Measurements from ENCODE around the gene FFAR3.
A peak's percentile ranks its signal among the peaks of the same experiment; 100 is the strongest.
"Not testable (repeated sequence)": the region's sequence is repeated elsewhere in the genome, so short reads cannot be mapped to it uniquely, and the experiment has no call there.

FFAR3 gene

GRCh38 chr19:35350591-35350990 is 7.7 kb upstream of the FFAR3 start:
- peak; percentile 38 for DNase-seq (ENCODE audit: low spot score)

- DNase-seq (ENCODE audit: low spot score): peak; percentile 36
Observed at GRCh38 chr19:35351411-35352176, 6.7 kb upstream of the FFAR3 start.

GRCh38 chr19:35352177-35352447 is 6.1 kb upstream of the FFAR3 start:
- DNase-seq (ENCODE audit: low spot score): peak; percentile 43

GRCh38 chr19:35352448-35353304 is 5.6 kb upstream of the FFAR3 start:
- peak; percentile 80 for DNase-seq (ENCODE audit: low spot score)

- DNase-seq (ENCODE audit: low spot score): peak; percentile 10
Observed at GRCh38 chr19:35353635-35354034, 4.6 kb upstream of the FFAR3 start.

GRCh38 chr19:35354898-35355297 is 3.4 kb upstream of the FFAR3 start:
- no peak for DNase-seq (ENCODE audit: low spot score)

GRCh38 chr19:35355791-35356460 is 2.3 kb upstream of the FFAR3 start:
- no peak for DNase-seq (ENCODE audit: low spot score)

- DNase-seq (ENCODE audit: low spot score): not testable (repeated sequence)
Observed at GRCh38 chr19:35358834-35359233, 574 bp downstream of the FFAR3 start.

GRCh38 chr19:35359395-35359794 is 1.1 kb downstream of the FFAR3 start:
- DNase-seq (ENCODE audit: low spot score): peak; percentile 5

GRCh38 chr19:35360081-35360480 is 1.8 kb downstream of the FFAR3 start:
- DNase-seq (ENCODE audit: low spot score): not testable (repeated sequence)

GRCh38 chr19:35360880-35361420 is 2.7 kb downstream of the FFAR3 start:
- DNase-seq (ENCODE audit: low spot score): peak; percentile 3

- DNase-seq (ENCODE audit: low spot score): peak; percentile 14
Observed at GRCh38 chr19:35362261-35363000, 4.2 kb downstream of the FFAR3 start.

- peak; percentile 24 for DNase-seq (ENCODE audit: low spot score)
Observed at GRCh38 chr19:35363001-35363590, 4.8 kb downstream of the FFAR3 start.

GRCh38 chr19:35363711-35364425 is 5.6 kb downstream of the FFAR3 start:
- DNase-seq (ENCODE audit: low spot score): peak; percentile 45

- no peak for DNase-seq (ENCODE audit: low spot score)
Observed at GRCh38 chr19:35365303-35365702, 7.0 kb downstream of the FFAR3 start.

- DNase-seq (ENCODE audit: low spot score): no peak
Observed at GRCh38 chr19:35368378-35368777, 10.1 kb downstream of the FFAR3 start.

GRCh38 chr19:35369522-35369921 is 11.3 kb downstream of the FFAR3 start:
- DNase-seq (ENCODE audit: low spot score): no peak

- no peak for DNase-seq (ENCODE audit: low spot score)
Observed at GRCh38 chr19:35370722-35371121, 12.5 kb downstream of the FFAR3 start, which contains the start of gene GPR42. Gene GPR42 (plus strand): TSS chr19:35371068. CDS start chr19:35371360, 292 bp downstream.

- DNase-seq (ENCODE audit: low spot score): peak; percentile 15
Observed at GRCh38 chr19:35373492-35373891, 15.2 kb downstream of the FFAR3 start.

- DNase-seq (ENCODE audit: low spot score): not testable (repeated sequence)
Observed at GRCh38 chr19:35374031-35374430, 15.8 kb downstream of the FFAR3 start.
